GM18909 (cell line): ENCODE results near the gene ZFC3H1.
"Not testable (repeated sequence)": the region's sequence is repeated elsewhere in the genome, so short reads cannot be mapped to it uniquely, and the experiment has no call there.

Source experiments
- ATAC-seq: cut with Tn5 transposase; IDR thresholded peaks from one replicate; pipeline ENCODE4 v1.9.1; 2021; ENCODE audit warnings: mild to moderate bottlenecking; ENCODE audit not compliant: unreplicated experiment, poor library complexity

Gene ZFC3H1

GRCh38 chr12:71587012-71587411, 76.6 kb downstream of the ZFC3H1 start:
- ATAC-seq = no peak

- ATAC-seq = no peak
Measured at GRCh38 chr12:71585218-71585617, 78.4 kb downstream of the ZFC3H1 start.

GRCh38 chr12:71584356-71584755, 79.3 kb downstream of the ZFC3H1 start:
- no peak for ATAC-seq

GRCh38 chr12:71582925-71583324, 80.7 kb downstream of the ZFC3H1 start:
- ATAC-seq = no peak

GRCh38 chr12:71581206-71581605, 82.4 kb downstream of the ZFC3H1 start:
- no peak for ATAC-seq

- no peak for ATAC-seq
Measured at GRCh38 chr12:71578694-71579258, 84.9 kb downstream of the ZFC3H1 start.

GRCh38 chr12:71576496-71576895, 87.2 kb downstream of the ZFC3H1 start:
- ATAC-seq = no peak

- not testable (repeated sequence) for ATAC-seq
Measured at GRCh38 chr12:71569885-71570284, 93.8 kb downstream of the ZFC3H1 start.

GRCh38 chr12:71567537-71567936, 96.1 kb downstream of the ZFC3H1 start:
- ATAC-seq = no peak

- ATAC-seq = no peak
Measured at GRCh38 chr12:71566655-71567054, 97.0 kb downstream of the ZFC3H1 start.

- no peak for ATAC-seq
Measured at GRCh38 chr12:71565535-71565934, 98.1 kb downstream of the ZFC3H1 start.

- no peak for ATAC-seq
Measured at GRCh38 chr12:71562676-71563595, 100.7 kb downstream of the ZFC3H1 start.
